ENCODE data around the gene CLCF1. TPM values are rescaled to one million over a fixed set of nuclear protein-coding genes. Genes with fewer than 3 reads are reported as not detected.

CLCF1 gene
- total and polyA plus RNA-seq, 10 of the 15 experiments (the other 5 are each of a cell fraction or from before 2014, with no cell fraction given): 0.16 to 2.1 (median 0.63) TPM; not detected in 1

GRCh38 chr11:67374571-67375281 lies 1.3 kb upstream of the CLCF1 start (continued):
- TF ChIP-seq PAX5 (IDR thresholded peaks at IDR 0.05; ENCODE audit: borderline replicate concordance, low read depth, low read length): no peak
- no peak for TF ChIP-seq CHD1 (IDR thresholded peaks at IDR 0.05; ENCODE audit: low read depth, low read length)
- TF ChIP-seq TCF3 (IDR thresholded peaks at IDR 0.05; ENCODE audit: borderline replicate concordance, insufficient read depth, low read depth, low read length): no peak

DNA sequence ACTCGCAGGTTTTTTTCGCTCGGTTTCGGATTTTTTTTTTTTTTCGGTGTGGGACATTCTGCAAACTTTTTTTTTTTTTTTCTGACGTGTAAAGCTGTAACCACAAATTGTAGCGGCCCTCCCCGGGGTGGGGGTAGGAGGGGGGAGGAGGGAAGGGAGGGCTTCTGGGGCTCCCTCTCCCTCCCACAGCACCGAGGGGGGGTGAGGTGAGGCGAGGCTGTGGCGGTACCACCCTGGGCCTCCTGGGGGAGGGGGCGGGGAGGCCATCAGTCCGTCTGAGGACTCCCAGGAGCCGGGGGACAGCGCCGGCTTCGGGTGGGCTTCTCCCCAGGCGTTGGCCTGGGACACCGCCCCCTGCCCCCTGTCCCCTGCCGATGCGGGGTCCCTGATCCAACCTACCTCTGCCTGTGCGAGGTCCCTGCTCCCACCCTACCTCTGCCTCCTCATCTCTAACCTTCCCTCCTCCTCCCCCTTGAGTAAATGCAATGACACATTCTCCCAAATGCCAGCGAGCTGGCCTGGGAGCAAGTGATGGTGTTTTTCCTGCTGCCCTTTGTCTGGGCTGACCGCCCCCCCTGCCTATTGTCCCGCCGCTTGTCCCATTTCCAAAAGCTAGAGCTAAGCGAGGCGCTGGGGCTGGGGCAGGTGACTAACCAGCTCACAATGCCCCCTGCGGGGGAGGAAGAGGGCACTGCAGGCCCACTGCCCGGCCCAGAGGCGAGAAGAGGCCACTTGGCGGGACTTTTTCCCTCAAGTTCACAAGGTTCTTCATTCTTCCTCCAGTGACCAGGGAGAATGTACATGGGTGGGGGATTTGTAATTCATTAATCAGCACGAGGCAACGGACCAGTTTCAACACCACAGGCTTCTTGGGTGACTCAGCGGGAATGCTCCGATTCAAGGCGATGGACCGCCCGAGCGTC lies 511 bp upstream of the CLCF1 start:
- SMC1A ChIA-PET (ENCODE audit: uncharacterized antibody, unreplicated experiment): interaction anchor here (0.8 to 21.3 kb wide), 7 partner anchors 7 to 104 kb away, joined by 3 to 646 read pairs (median 4); partner anchors contain the start of gene POLD4
- DNase-seq (ENCODE audit: low read depth, low spot score): no peak
- H3K9me3 ChIP-seq (replicated peaks; ENCODE audit: control insufficient read depth, insufficient read depth, low read length): no peaks in the 10 kb centered on the region
- POLR2A ChIA-PET: interaction anchor here (0.7 to 4.3 kb wide), 11 partner anchors 7 to 186 kb away, joined by 3 to 32 read pairs (median 6); partner anchors contain the start of genes POLD4, PPP1CA and RAD9A
- H3K9ac ChIP-seq (ENCODE audit: control insufficient read depth, insufficient read depth, low read length): peak overlapping the region; percentile 39; the same call in 1 of the 2 replicates
- H3K4me2 ChIP-seq (ENCODE audit: control insufficient read depth, insufficient read depth): peak overlapping the region; percentile 92
- in situ Hi-C loops (cut with MboI) (no loop called here), intact Hi-C loops (cut with micrococcal nuclease; ENCODE audit: unreplicated experiment) (no loop called here)
- H4K20me1 ChIP-seq (ENCODE audit: control insufficient read depth, insufficient read depth): 0 out of 2 replicates have a peak, but pooled peaks cover 3% of the 10 kb centered on the region
- peak overlapping the region; percentile 88 for H3K4me3 ChIP-seq
- CTCF ChIA-PET: interaction anchor here (0.6 to 26.2 kb wide), 7 partner anchors 6 to 256 kb away, joined by 3 to 1301 read pairs (median 18); partner anchors contain the start of genes CLCF1, NUDT8, POLD4 and RAD9A
- H3K4me1 ChIP-seq (ENCODE audit: control insufficient read depth, insufficient read depth, low read length): peaks cover 19% of the 10 kb centered on the region
- H2AFZ ChIP-seq (ENCODE audit: control insufficient read depth, low read depth, low read length): peak overlapping the region; percentile 29; the same call in 1 of the 2 replicates
- H3K79me2 ChIP-seq (ENCODE audit: control insufficient read depth, insufficient read depth, low read length): no peaks in the 10 kb centered on the region
- peaks cover 2 to 4% of the 10 kb centered on the region in 2 experiments; a peak in 3 of 4 replicates for H3K27me3 ChIP-seq (replicated peaks in 1 of 2; ENCODE audit: control insufficient read depth in 2 of 2, insufficient read depth in 2 of 2, low read length in 1 of 2)
- H3K27ac ChIP-seq (ENCODE audit: control insufficient read depth, insufficient read depth): peak overlapping the region; percentile 2; the same call in 1 of the 2 replicates
- no TSS peak for BruUV-seq (replicated peaks)
- no peaks in the 10 kb centered on the region for H3K36me3 ChIP-seq (ENCODE audit: control insufficient read depth in 2 of 2, insufficient read depth in 2 of 2, low read length in 1 of 2)
- RAD21 ChIA-PET (ENCODE audit: unreplicated experiment): interaction anchor here (0.6 to 6.5 kb wide), 9 partner anchors 12 to 335 kb away, joined by 3 to 122 read pairs (median 5); partner anchors contain the start of genes KDM2A, POLD4 and RAD9A
- ATAC-seq: peak; percentile 58
- no peak for FAIRE-seq
- 18% methylated on average over 35 of the region's 40 CpGs for WGBS (ENCODE audit: insufficient coverage, insufficient replicate concordance, low lambda C conversion rate, missing lambda C conversion rate)
- TF ChIP-seq ZNF384 (IDR thresholded peaks at IDR 0.05; ENCODE audit: borderline replicate concordance, low read depth, low read length) (peak; percentile 96), RFX5 (IDR thresholded peaks at IDR 0.05; ENCODE audit: low read depth, low read length) (no peak), LARP7 (IDR thresholded peaks at IDR 0.05) (peak; percentile 53; the same call in 1 of the 2 replicates), RAD21 (IDR thresholded peaks at IDR 0.05; ENCODE audit: insufficient read depth, low read depth, low read length) (peak; percentile 36; the same call in 1 of the 2 replicates), SMC3 (IDR thresholded peaks at IDR 0.05; ENCODE audit: borderline replicate concordance, low read length) (peak; percentile 39; the same call in 1 of the 2 replicates), GATAD2B (conservative IDR thresholded peaks at IDR 0.05; ENCODE audit: low read depth) (peak; percentile 37; the same call in 1 of the 2 replicates), IKZF1 (conservative IDR thresholded peaks at IDR 0.05) (peak; percentile 31; the same call in 1 of the 2 replicates), SUZ12 (IDR thresholded peaks at IDR 0.05; ENCODE audit: unreplicated experiment) (no peak), BHLHE40 (IDR thresholded peaks at IDR 0.05; ENCODE audit: borderline replicate concordance in 1 of 2, low read depth in 2 of 2, low read length in 1 of 2) (peak in 1 of 2 experiments; percentile 53; a peak in 1 of 4 replicates), HDGF (IDR thresholded peaks at IDR 0.05) (peak; percentile 44; the same call in 1 of the 2 replicates), ZNF207 (IDR thresholded peaks at IDR 0.05; ENCODE audit: borderline replicate concordance) (no peak), NBN (IDR thresholded peaks at IDR 0.05) (no peak), CBFB (IDR thresholded peaks at IDR 0.05; ENCODE audit: low read depth) (0 out of 2 replicates have a peak, but pooled peaks have one; percentile 32), CREM (IDR thresholded peaks at IDR 0.05; ENCODE audit: low read depth) (peak; percentile 53; the same call in 1 of the 2 replicates), CREB1 (IDR thresholded peaks at IDR 0.05; ENCODE audit: low read depth) (peak; percentile 76)
- TF ChIP-seq, protein P1, sequence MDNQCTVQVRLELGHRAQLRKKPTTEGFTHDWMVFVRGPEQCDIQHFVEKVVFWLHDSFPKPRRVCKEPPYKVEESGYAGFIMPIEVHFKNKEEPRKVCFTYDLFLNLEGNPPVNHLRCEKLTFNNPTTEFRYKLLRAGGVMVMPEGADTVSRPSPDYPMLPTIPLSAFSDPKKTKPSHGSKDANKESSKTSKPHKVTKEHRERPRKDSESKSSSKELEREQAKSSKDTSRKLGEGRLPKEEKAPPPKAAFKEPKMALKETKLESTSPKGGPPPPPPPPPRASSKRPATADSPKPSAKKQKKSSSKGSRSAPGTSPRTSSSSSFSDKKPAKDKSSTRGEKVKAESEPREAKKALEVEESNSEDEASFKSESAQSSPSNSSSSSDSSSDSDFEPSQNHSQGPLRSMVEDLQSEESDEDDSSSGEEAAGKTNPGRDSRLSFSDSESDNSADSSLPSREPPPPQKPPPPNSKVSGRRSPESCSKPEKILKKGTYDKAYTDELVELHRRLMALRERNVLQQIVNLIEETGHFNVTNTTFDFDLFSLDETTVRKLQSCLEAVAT (IDR thresholded peaks at IDR 0.05): 0 out of 2 replicates have a peak, but pooled peaks have one; percentile 20
